SK-N-MC (cell line): ENCODE data around the gene HOXA2.

Source experiments
- DNase-seq: peaks from one replicate; pipeline ENCODE4 v3.0.0-alpha.2; 2011; ENCODE audit warnings: low read depth, low spot score
- H3K27ac ChIP-seq: fragments of 200-600 bp; sonication (generic); 2 replicates; pipeline ENCODE4 v1.5.1; 2016; ENCODE audit warnings: mixed run types
- H3K36me3 ChIP-seq: fragments of 200-600 bp; sonication (generic); 2 replicates; pipeline ENCODE4 v1.6.1; 2017; ENCODE audit warnings: antibody characterized with exemption, low read length, mixed read lengths; ENCODE audit not compliant: insufficient read depth
- H3K4me3 ChIP-seq: fragments of 200-600 bp; sonication (generic); 2 replicates; pipeline ENCODE4 v1.5.1; 2016
- H3K9ac ChIP-seq: fragments of 200-600 bp; sonication (generic); 2 replicates; pipeline ENCODE4 v1.8.0; 2017; ENCODE audit warnings: mixed run types, mixed read lengths; ENCODE audit not compliant: insufficient read length
- H3K9me3 ChIP-seq: fragments of 200-600 bp; sonication (generic); 2 replicates; pipeline ENCODE4 v1.6.1; 2017; ENCODE audit warnings: low read depth, mild to moderate bottlenecking, antibody characterized with exemption, low read length, moderate library complexity, mixed read lengths
- EZH2 ChIP-seq: fragments of 200-600 bp; sonication (generic); IDR thresholded peaks from one replicate; pipeline ENCODE4 v1.6.1; 2017; ENCODE audit warnings: antibody characterized with exemption
- FOXP2 ChIP-seq: optimal IDR thresholded peaks from 2 replicates; pipeline ENCODE3; 2011; ENCODE audit warnings: mild to moderate bottlenecking, moderate library complexity; ENCODE audit not compliant: insufficient read depth; ENCODE audit errors: extremely low read length, control extremely low read depth
- POLR2AphosphoS5 ChIP-seq: IDR thresholded peaks from 2 replicates; pipeline ENCODE4 v1.6.1; 2012; ENCODE audit warnings: mild to moderate bottlenecking, low read depth, low read length, borderline replicate concordance

The HOXA2 gene

GRCh38 chr7:27079234-27079975 lies 23.1 kb downstream of the HOXA2 start:
- DNase-seq, result no peak
- no peak overlapping the region for H3K9ac ChIP-seq
- H3K9me3 ChIP-seq, result no peaks in the 10 kb centered on the region
- no peak overlapping the region for H3K27ac ChIP-seq
- no peak overlapping the region for H3K4me3 ChIP-seq
- no peak for TF ChIP-seq POLR2AphosphoS5
- TF ChIP-seq FOXP2, result no peak
- H3K36me3 ChIP-seq, result no peaks in the 10 kb centered on the region

GRCh38 chr7:27078616-27079233 lies 23.8 kb downstream of the HOXA2 start:
- no peak overlapping the region for H3K9ac ChIP-seq
- DNase-seq, result no peak
- TF ChIP-seq EZH2 (no peak), POLR2AphosphoS5 (no peak), FOXP2 (no peak)
- H3K36me3 ChIP-seq, result no peaks in the 10 kb centered on the region
- H3K4me3 ChIP-seq, result no peak overlapping the region
- no peak overlapping the region for H3K27ac ChIP-seq
- H3K9me3 ChIP-seq, result no peaks in the 10 kb centered on the region

GRCh38 chr7:27073076-27073475 lies 29.4 kb downstream of the HOXA2 start:
- TF ChIP-seq POLR2AphosphoS5 (no peak), FOXP2 (no peak), EZH2 (no peak)
- Histone ChIP-seq H3K36me3 (no peaks in the 10 kb centered on the region), H3K9me3 (no peaks in the 10 kb centered on the region), H3K4me3 (no peak overlapping the region), H3K9ac (no peak overlapping the region), H3K27ac (no peak overlapping the region)
- no peak for DNase-seq

GRCh38 chr7:27071622-27072390 lies 30.7 kb downstream of the HOXA2 start:
- no peak for DNase-seq
- H3K9ac ChIP-seq, result no peak overlapping the region
- TF ChIP-seq EZH2 (no peak), FOXP2 (no peak), POLR2AphosphoS5 (no peak)
- H3K27ac ChIP-seq, result no peak overlapping the region
- H3K4me3 ChIP-seq, result no peak overlapping the region
- no peaks in the 10 kb centered on the region for H3K9me3 ChIP-seq
- no peaks in the 10 kb centered on the region for H3K36me3 ChIP-seq

- no peak for DNase-seq
- Histone ChIP-seq H3K36me3 (no peaks in the 10 kb centered on the region), H3K9me3 (no peaks in the 10 kb centered on the region), H3K4me3 (no peak overlapping the region), H3K27ac (no peak overlapping the region), H3K9ac (no peak overlapping the region)
- TF ChIP-seq POLR2AphosphoS5 (no peak), FOXP2 (no peak), EZH2 (no peak)
Observed at GRCh38 chr7:27068259-27068658, 34.2 kb downstream of the HOXA2 start.

- TF ChIP-seq FOXP2 (no peak), EZH2 (no peak), POLR2AphosphoS5 (no peak)
- Histone ChIP-seq H3K27ac (no peak overlapping the region), H3K9ac (no peak overlapping the region), H3K4me3 (no peak overlapping the region), H3K9me3 (no peaks in the 10 kb centered on the region), H3K36me3 (no peaks in the 10 kb centered on the region)
- no peak for DNase-seq
Observed at GRCh38 chr7:27066148-27066547, 36.3 kb downstream of the HOXA2 start.

GRCh38 chr7:27065709-27066108 lies 36.8 kb downstream of the HOXA2 start:
- no peak overlapping the region for H3K9ac ChIP-seq
- no peak overlapping the region for H3K4me3 ChIP-seq
- no peaks in the 10 kb centered on the region for H3K9me3 ChIP-seq
- TF ChIP-seq POLR2AphosphoS5, result no peak
- no peak for TF ChIP-seq EZH2
- no peak for TF ChIP-seq FOXP2
- no peaks in the 10 kb centered on the region for H3K36me3 ChIP-seq
- H3K27ac ChIP-seq, result no peak overlapping the region
- DNase-seq, result no peak

- Histone ChIP-seq H3K36me3 (no peaks in the 10 kb centered on the region), H3K4me3 (no peak overlapping the region), H3K27ac (no peak overlapping the region), H3K9me3 (no peaks in the 10 kb centered on the region), H3K9ac (no peak overlapping the region)
- DNase-seq, result no peak
- TF ChIP-seq FOXP2, result no peak
- TF ChIP-seq EZH2, result no peak
Observed at GRCh38 chr7:27064661-27065060, 37.8 kb downstream of the HOXA2 start.
